OCI-LY3 (cell line): ENCODE measurements around the gene PRCC.

ENCODE experiments used
- H2AFZ ChIP-seq: fragments of 200-600, 300-600 bp; shearing (Covaris generic); 2 replicates; pipeline ENCODE4 v1.6.0; 2014; ENCODE audit warnings: antibody characterized with exemption, low read depth, low read length
- H3K27ac ChIP-seq: fragments of 200-600, 300-600 bp; sonication (generic); 2 replicates; pipeline ENCODE4 v1.5.1; 2014; ENCODE audit warnings: mild to moderate bottlenecking, low read length, moderate library complexity, mixed read lengths
- H3K27me3 ChIP-seq: fragments of 200-600, 300-600 bp; sonication (generic); 2 replicates; pipeline ENCODE4 v1.6.1; 2014; ENCODE audit warnings: low read depth, low read length, mixed read lengths
- H3K36me3 ChIP-seq: fragments of 200-600, 300-600 bp; sonication (generic); replicated peaks from 2 replicates; pipeline ENCODE3; 2014; ENCODE audit warnings: low read depth, low read length, mixed read lengths
- H3K4me1 ChIP-seq: fragments of 300-600, 200-600 bp; sonication (generic); 2 replicates; pipeline ENCODE4 v1.6.1; 2014; ENCODE audit warnings: low read length, mixed read lengths
- H3K4me2 ChIP-seq: fragments of 200-600, 300-600 bp; sonication (generic); 2 replicates; pipeline ENCODE4 v1.6.1; 2014; ENCODE audit warnings: low read length, mixed read lengths
- H3K4me3 ChIP-seq: fragments of 300-600, 200-600 bp; sonication (generic); 2 replicates; pipeline ENCODE4 v1.5.1; 2014; ENCODE audit warnings: antibody characterized with exemption, mild to moderate bottlenecking, low read length, moderate library complexity
- H3K79me2 ChIP-seq: fragments of 300-600, 200-600 bp; shearing (Covaris generic); 2 replicates; pipeline ENCODE4 v1.6.1; 2014; ENCODE audit warnings: mild to moderate bottlenecking, low read length, mixed read lengths
- H3K9ac ChIP-seq: fragments of 300-600, 200-600 bp; shearing (Covaris generic); 2 replicates; pipeline ENCODE4 v1.6.0; 2014; ENCODE audit warnings: mild to moderate bottlenecking, low read length, moderate library complexity
- H3K9me3 ChIP-seq: fragments of 200-600, 300-600 bp; shearing (Covaris generic); 2 replicates; pipeline ENCODE4 v1.6.1; 2014; ENCODE audit warnings: low read length, mixed read lengths; ENCODE audit not compliant: insufficient read depth
- H4K20me1 ChIP-seq: fragments of 200-600, 300-600 bp; sonication (generic); 2 replicates; pipeline ENCODE4 v1.6.1; 2016; ENCODE audit warnings: low read length, mixed read lengths; ENCODE audit not compliant: insufficient read depth
- EZH2phosphoT487 ChIP-seq: fragments of 200-600 bp; shearing (Covaris generic); IDR thresholded peaks from 2 replicates; pipeline ENCODE4 v1.6.1; 2018; ENCODE audit warnings: antibody characterized with exemption, mixed run types, low read depth
- TF ChIP-seq, protein P1 (sequence below): fragments of 200-600, 300-600 bp; sonication (generic); IDR thresholded peaks from 2 replicates; pipeline ENCODE4 v1.5.1; 2014; ENCODE audit warnings: antibody characterized with exemption, low read length, low read depth

PRCC gene, protein sequence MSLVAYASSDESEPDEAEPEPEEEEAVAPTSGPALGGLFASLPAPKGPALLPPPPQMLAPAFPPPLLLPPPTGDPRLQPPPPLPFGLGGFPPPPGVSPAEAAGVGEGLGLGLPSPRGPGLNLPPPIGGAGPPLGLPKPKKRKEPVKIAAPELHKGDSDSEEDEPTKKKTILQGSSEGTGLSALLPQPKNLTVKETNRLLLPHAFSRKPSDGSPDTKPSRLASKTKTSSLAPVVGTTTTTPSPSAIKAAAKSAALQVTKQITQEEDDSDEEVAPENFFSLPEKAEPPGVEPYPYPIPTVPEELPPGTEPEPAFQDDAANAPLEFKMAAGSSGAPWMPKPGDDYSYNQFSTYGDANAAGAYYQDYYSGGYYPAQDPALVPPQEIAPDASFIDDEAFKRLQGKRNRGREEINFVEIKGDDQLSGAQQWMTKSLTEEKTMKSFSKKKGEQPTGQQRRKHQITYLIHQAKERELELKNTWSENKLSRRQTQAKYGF

DNA sequence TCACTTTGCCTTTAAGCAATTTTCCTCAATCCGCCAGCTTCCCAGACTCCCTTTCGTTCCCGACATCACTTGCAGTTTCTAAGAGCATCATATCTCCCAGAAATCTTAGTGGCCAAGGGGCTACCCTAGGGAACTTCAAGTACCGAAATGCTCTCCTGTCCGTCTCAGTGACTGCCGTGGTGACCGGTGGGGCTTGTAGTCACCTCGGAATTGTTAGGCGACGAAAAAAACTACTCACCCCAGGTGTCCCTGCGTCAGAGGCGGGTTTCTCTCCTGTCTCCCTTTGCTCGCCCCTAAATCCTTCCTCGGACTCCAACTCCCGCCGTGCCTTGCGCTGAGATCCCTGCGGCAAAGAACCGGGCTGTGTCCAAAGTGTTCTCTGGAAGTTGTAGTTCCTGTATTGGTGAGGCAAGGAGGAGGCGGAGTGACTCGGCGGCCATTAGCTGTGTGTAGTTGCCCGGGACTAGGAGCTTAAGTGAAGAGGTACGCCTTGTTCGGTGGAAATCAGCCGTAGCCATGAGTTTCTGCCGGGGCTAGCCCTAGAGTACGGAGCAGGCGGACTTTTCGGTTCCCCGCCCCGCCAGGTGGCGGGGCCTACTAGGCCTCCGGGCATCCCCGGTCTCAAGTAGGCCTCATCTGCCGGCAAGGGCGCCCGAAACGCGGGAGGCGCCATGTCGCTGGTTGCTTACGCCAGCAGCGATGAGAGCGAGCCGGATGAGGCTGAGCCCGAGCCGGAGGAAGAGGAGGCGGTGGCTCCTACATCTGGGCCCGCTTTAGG lies at the start of gene PRCC:
PRCC (plus strand) TSS at position 435 of the 778 bp plus-strand sequence; CDS start at position 672, 237 bp downstream.
- Histone ChIP-seq H3K9me3 (no peaks in the 10 kb centered on the region), H3K4me2 (peak within 1 kb of the TSS; percentile 97), H3K4me3 (peak within 1 kb of the TSS; percentile 78), H3K36me3 (peaks cover 15% of the 10 kb centered on the region), H3K4me1 (peaks cover 22% of the 10 kb centered on the region), H3K27ac (peak within 1 kb of the TSS; percentile 67), H3K9ac (peak within 1 kb of the TSS; percentile 93), H3K79me2 (peaks cover 59% of the 10 kb centered on the region), H2AFZ (peak within 1 kb of the TSS; percentile 35), H4K20me1 (no peaks in the 10 kb centered on the region), H3K27me3 (no peaks in the 10 kb centered on the region)
- no peak for TF ChIP-seq EZH2phosphoT487
- TF ChIP-seq, protein P1, sequence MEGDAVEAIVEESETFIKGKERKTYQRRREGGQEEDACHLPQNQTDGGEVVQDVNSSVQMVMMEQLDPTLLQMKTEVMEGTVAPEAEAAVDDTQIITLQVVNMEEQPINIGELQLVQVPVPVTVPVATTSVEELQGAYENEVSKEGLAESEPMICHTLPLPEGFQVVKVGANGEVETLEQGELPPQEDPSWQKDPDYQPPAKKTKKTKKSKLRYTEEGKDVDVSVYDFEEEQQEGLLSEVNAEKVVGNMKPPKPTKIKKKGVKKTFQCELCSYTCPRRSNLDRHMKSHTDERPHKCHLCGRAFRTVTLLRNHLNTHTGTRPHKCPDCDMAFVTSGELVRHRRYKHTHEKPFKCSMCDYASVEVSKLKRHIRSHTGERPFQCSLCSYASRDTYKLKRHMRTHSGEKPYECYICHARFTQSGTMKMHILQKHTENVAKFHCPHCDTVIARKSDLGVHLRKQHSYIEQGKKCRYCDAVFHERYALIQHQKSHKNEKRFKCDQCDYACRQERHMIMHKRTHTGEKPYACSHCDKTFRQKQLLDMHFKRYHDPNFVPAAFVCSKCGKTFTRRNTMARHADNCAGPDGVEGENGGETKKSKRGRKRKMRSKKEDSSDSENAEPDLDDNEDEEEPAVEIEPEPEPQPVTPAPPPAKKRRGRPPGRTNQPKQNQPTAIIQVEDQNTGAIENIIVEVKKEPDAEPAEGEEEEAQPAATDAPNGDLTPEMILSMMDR, result no peak

DNA sequence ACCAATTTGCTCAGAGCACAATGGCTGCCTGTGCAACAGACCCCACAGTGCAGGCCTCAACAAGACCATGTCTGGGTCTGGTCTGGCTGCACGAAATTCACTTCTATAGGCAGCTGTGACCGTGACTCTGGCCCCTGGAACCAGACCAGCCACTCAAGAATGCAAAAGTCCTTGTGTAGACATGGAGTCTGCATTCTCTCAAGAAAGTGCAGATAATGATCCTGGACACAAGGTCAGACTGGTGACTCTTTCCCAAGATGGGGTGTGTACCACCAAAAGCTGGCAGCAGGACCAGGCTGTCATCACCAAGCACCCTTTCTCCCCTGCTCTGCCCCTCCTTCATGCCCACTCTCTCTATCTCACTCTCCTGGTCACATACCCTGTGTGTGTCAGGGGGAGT lies 46.2 kb upstream of the PRCC start:
- Histone ChIP-seq H3K4me1 (peaks cover 10% of the 10 kb centered on the region), H3K79me2 (peaks cover 46% of the 10 kb centered on the region), H3K4me3 (no peak overlapping the region), H3K27ac (no peak overlapping the region), H3K36me3 (peaks cover 49% of the 10 kb centered on the region), H3K27me3 (no peaks in the 10 kb centered on the region), H2AFZ (no peak overlapping the region), H3K9ac (no peak overlapping the region), H3K9me3 (no peaks in the 10 kb centered on the region), H4K20me1 (peaks cover 32% of the 10 kb centered on the region), H3K4me2 (no peak overlapping the region)
- TF ChIP-seq, protein P1, result no peak
- no peak for TF ChIP-seq EZH2phosphoT487

DNA sequence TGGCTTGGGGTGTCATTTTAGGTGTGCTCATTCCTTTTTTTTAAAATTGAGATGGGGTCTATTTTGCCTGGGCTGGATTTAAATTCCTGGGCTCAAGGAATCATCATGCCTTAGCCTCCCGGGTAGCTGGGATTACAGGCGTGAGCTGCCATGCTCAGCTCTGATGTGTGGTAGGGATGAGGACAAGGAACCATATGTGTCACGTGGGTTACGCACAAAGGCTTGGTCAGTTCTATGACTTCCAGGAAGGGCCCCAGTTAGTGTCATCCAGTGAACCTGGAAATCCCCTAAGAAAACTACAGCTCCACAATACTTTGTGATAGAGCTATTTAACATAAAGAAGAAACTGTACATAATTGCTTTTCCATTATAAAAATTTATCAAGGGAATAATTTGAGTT lies 45.8 kb upstream of the PRCC start:
- TF ChIP-seq, protein P1, result no peak
- no peak for TF ChIP-seq EZH2phosphoT487
- Histone ChIP-seq H3K4me1 (peaks cover 11% of the 10 kb centered on the region), H4K20me1 (peaks cover 36% of the 10 kb centered on the region), H3K4me3 (no peak overlapping the region), H3K27me3 (no peaks in the 10 kb centered on the region), H3K36me3 (peaks cover 50% of the 10 kb centered on the region), H2AFZ (no peak overlapping the region), H3K4me2 (no peak overlapping the region), H3K9me3 (no peaks in the 10 kb centered on the region), H3K27ac (no peak overlapping the region), H3K9ac (no peak overlapping the region), H3K79me2 (peaks cover 50% of the 10 kb centered on the region)
